MCF 10A (cell line): ENCODE measurements around the gene ZSWIM6. TPM values are rescaled to one million over a fixed set of nuclear protein-coding genes. Genes with fewer than 3 reads are reported as not detected.

Experiments used
- BruUV-seq: library from RNA; stranded (reverse); fragments of 400-500 nt; replicated peaks from 2 replicates; lab custom pipeline; 2021; lab: Mats Ljungman, UMichigan
- CTCF ChIA-PET: fragments of 300-600 bp; sonication (Branson Sonifier 250); formaldehyde crosslinking; extraction: SDS; loops from one replicate; lab custom pipeline; 2021; ENCODE audit warnings: antibody characterized with exemption, inconsistent platforms; lab: Yijun Ruan, JAX
- POLR2A ChIA-PET: fragments of 300-600, 350-650 bp; sonication (Branson Sonifier 250); formaldehyde crosslinking; extraction: SDS; loops from one replicate; lab custom pipeline; 2020; ENCODE audit warnings: antibody characterized with exemption, inconsistent platforms; lab: Yijun Ruan, JAX
- DNase-seq: peaks from one replicate; pipeline ENCODE4 v3.0.0-alpha.2; 2018; ENCODE audit not compliant: unreplicated experiment
- H3K27ac Mint-ChIP-seq: one replicate; pipeline ENCODE4 v1.8.0; 2022; ENCODE audit warnings: mild to moderate bottlenecking, low read depth, mixed read lengths; ENCODE audit not compliant: unreplicated experiment
- H3K27me3 Mint-ChIP-seq: one replicate; pipeline ENCODE4 v1.8.0; 2022; ENCODE audit warnings: mixed read lengths; ENCODE audit not compliant: insufficient read depth, unreplicated experiment
- H3K36me3 Mint-ChIP-seq: one replicate; pipeline ENCODE4 v1.8.0; 2022; ENCODE audit warnings: mild to moderate bottlenecking, moderate library complexity, mixed read lengths; ENCODE audit not compliant: insufficient read depth, unreplicated experiment
- H3K4me1 Mint-ChIP-seq: one replicate; pipeline ENCODE4 v1.8.0; 2022; ENCODE audit warnings: mixed read lengths; ENCODE audit not compliant: insufficient read depth, unreplicated experiment
- H3K4me3 Mint-ChIP-seq: one replicate; pipeline ENCODE4 v1.8.0; 2022; ENCODE audit warnings: mild to moderate bottlenecking, moderate library complexity, mixed read lengths; ENCODE audit not compliant: unreplicated experiment
- H3K9me3 Mint-ChIP-seq: one replicate; pipeline ENCODE4 v1.8.0; 2022; ENCODE audit warnings: mixed read lengths; ENCODE audit not compliant: unreplicated experiment
- CTCF ChIP-seq: fragments of 200-600 bp; IDR thresholded peaks from one replicate; pipeline ENCODE4 v1.8.0; 2022; ENCODE audit warnings: antibody characterized with exemption, mild to moderate bottlenecking; ENCODE audit not compliant: unreplicated experiment
- intact Hi-C: fragments of 100-400 bp; cut with micrococcal nuclease; formaldehyde crosslinking; loops from 2 replicates; pipeline ENCODE4 v1.14.1; 2022
- total RNA-seq: library from RNA; stranded (reverse); gene quantifications from 2 replicates; pipeline ENCODE4 v1.2.3, GENCODE V29; 2022

ZSWIM6 gene
- total RNA-seq, 1 experiment from 2014 or later, result 12.0 TPM

GRCh38 chr5:61301341-61302199, 30.5 kb upstream of the ZSWIM6 start:
- no TSS peak for BruUV-seq
- Mint-ChIP-seq H3K36me3 (no peaks in the 10 kb centered on the region), H3K4me3 (peak overlapping the region; percentile 10), H3K27me3 (no peaks in the 10 kb centered on the region), H3K27ac (no peak overlapping the region), H3K4me1 (peaks cover 48% of the 10 kb centered on the region), H3K9me3 (no peaks in the 10 kb centered on the region)
- POLR2A ChIA-PET, result interaction anchor here (0.6 to 6.5 kb wide), 12 partner anchors 11 to 522 kb away, joined by 3 to 120 read pairs (median 5); partner anchors contain the start of genes SMIM15 and ZSWIM6
- CTCF ChIA-PET, result interaction anchor here (0.8 to 1.2 kb wide), 6 partner anchors 10 to 137 kb away, joined by 3 to 9 read pairs (median 4); no protein-coding TSS in a partner anchor
- intact Hi-C loops, result no loop called here
- no peak for TF ChIP-seq CTCF
- peak; percentile 98 for DNase-seq

- intact Hi-C loops, result no loop called here
- peaks cover 54% of the 10 kb centered on the region for H3K4me1 Mint-ChIP-seq
- CTCF ChIA-PET, result interaction anchor here (0.5 to 1.2 kb wide), 5 partner anchors 9 to 587 kb away, joined by 3 to 4 read pairs (median 4); no protein-coding TSS in a partner anchor
- no peaks in the 10 kb centered on the region for H3K9me3 Mint-ChIP-seq
- no peak for TF ChIP-seq CTCF
- H3K27me3 Mint-ChIP-seq, result no peaks in the 10 kb centered on the region
- no peak overlapping the region for H3K27ac Mint-ChIP-seq
- BruUV-seq, result TSS peak; percentile 70
- peak overlapping the region; percentile 10 for H3K4me3 Mint-ChIP-seq
- POLR2A ChIA-PET, result interaction anchor here (0.8 to 6.5 kb wide), 9 partner anchors 10 to 521 kb away, joined by 3 to 120 read pairs (median 6); partner anchors contain the start of genes SMIM15 and ZSWIM6
- no peak for DNase-seq
- H3K36me3 Mint-ChIP-seq, result no peaks in the 10 kb centered on the region
Observed at GRCh38 chr5:61302200-61302563, 29.9 kb upstream of the ZSWIM6 start.

- Mint-ChIP-seq H3K4me1 (peaks cover 56% of the 10 kb centered on the region), H3K36me3 (no peaks in the 10 kb centered on the region), H3K27ac (no peak overlapping the region), H3K4me3 (no peak overlapping the region), H3K27me3 (no peaks in the 10 kb centered on the region), H3K9me3 (no peaks in the 10 kb centered on the region)
- intact Hi-C loops, result no loop called here
- ChIA-PET CTCF (interaction anchor here (0.6 to 2.4 kb wide), 5 partner anchors 25 to 341 kb away, joined by 3 to 13 read pairs (median 5); no protein-coding TSS in a partner anchor), POLR2A (interaction anchor here (0.6 to 6.5 kb wide), 7 partner anchors 9 to 1508 kb away, joined by 3 to 120 read pairs (median 6); partner anchors contain the start of gene ZSWIM6)
- no TSS peak for BruUV-seq
- no peak for TF ChIP-seq CTCF
- no peak for DNase-seq
Observed at GRCh38 chr5:61303346-61303745, 28.7 kb upstream of the ZSWIM6 start.
